HEK293 (cell line): Measurements from ENCODE around the gene DDX10.

Source experiments
- CTCF ChIA-PET: fragments of 350-600 bp; formaldehyde crosslinking; extraction: SDS; loops from one replicate; lab custom pipeline; 2021; ENCODE audit warnings: antibody characterized with exemption; lab: Yijun Ruan, JAX
- POLR2A ChIA-PET: fragments of 300-600 bp; formaldehyde crosslinking; extraction: SDS; loops from one replicate; lab custom pipeline; 2020; ENCODE audit warnings: antibody characterized with exemption, inconsistent platforms; lab: Yijun Ruan, JAX
- H3K27ac ChIP-seq: fragments of 200-500 bp; sonication (Bioruptor generic); 2 replicates; pipeline ENCODE4 v1.5.1; 2014; ENCODE audit warnings: low read depth, low read length, control low read depth, inconsistent platforms; ENCODE audit errors: extremely low read depth
- H3K36me3 ChIP-seq, 2 experiments: fragments of 200-500 bp in 1 of 2; sonication (Bioruptor generic) in 1 of 2; 1 replicate in 1 of 2; 2 replicates in 1 of 2; pipeline ENCODE4 v1.5.1; 2014 to 2017; ENCODE audit warnings: inconsistent platforms in 2 of 2, low read length in 2 of 2; ENCODE audit not compliant: control insufficient read depth in 2 of 2, insufficient read depth in 1 of 2
- H3K4me1 ChIP-seq: fragments of 200-500 bp; sonication (Bioruptor generic); 2 replicates; pipeline ENCODE4 v1.5.1; 2014; ENCODE audit warnings: mild to moderate bottlenecking, low read length, inconsistent platforms; ENCODE audit not compliant: control insufficient read depth, insufficient read depth
- H3K4me3 ChIP-seq: 2 replicates; pipeline ENCODE4 v1.5.1; 2011; ENCODE audit warnings: low read depth, mild to moderate bottlenecking, control low read depth, low read length, moderate library complexity
- H3K9me3 ChIP-seq: fragments of 200-500 bp; sonication (Bioruptor generic); 2 replicates; pipeline ENCODE4 v1.5.1; 2014; ENCODE audit warnings: low read depth, low read length, inconsistent platforms; ENCODE audit not compliant: control insufficient read depth, insufficient read depth
- FEZF1 ChIP-seq: fragments of 450-650 bp; formaldehyde crosslinking; IDR thresholded peaks from 2 replicates; pipeline ENCODE4 v1.5.1; 2016; ENCODE audit warnings: missing biosample characterization, missing genetic modification characterization
- GLIS2 ChIP-seq: fragments of 450-650 bp; formaldehyde crosslinking; IDR thresholded peaks from 2 replicates; pipeline ENCODE4 v1.5.1; 2016; ENCODE audit warnings: missing biosample characterization, missing genetic modification characterization
- WT1 ChIP-seq: fragments of 450-650 bp; formaldehyde crosslinking; IDR thresholded peaks from 2 replicates; pipeline ENCODE4 v1.5.1; 2016; ENCODE audit warnings: missing biosample characterization, missing genetic modification characterization
- YY2 ChIP-seq: fragments of 450-650 bp; formaldehyde crosslinking; IDR thresholded peaks from 2 replicates; pipeline ENCODE4 v1.5.1; 2016; ENCODE audit warnings: missing biosample characterization, missing genetic modification characterization
- ZFHX2 ChIP-seq: fragments of 450-650 bp; formaldehyde crosslinking; conservative IDR thresholded peaks from 2 replicates; pipeline ENCODE4 v1.5.1; 2016; ENCODE audit warnings: missing biosample characterization, missing genetic modification characterization
- ZNF239 ChIP-seq: fragments of 450-650 bp; formaldehyde crosslinking; IDR thresholded peaks from 2 replicates; pipeline ENCODE4 v1.5.1; 2016; ENCODE audit warnings: missing biosample characterization, missing genetic modification characterization
- ZNF274 ChIP-seq, 2 experiments: fragments of 200-500 bp in 1 of 2; fragments of 450-650 bp in 1 of 2; sonication (Bioruptor generic) in 1 of 2; formaldehyde crosslinking in 1 of 2; IDR thresholded peaks; 2 replicates each; pipeline versions ENCODE4 v1.5.1 to v1.6.1; 2014 to 2016; ENCODE audit warnings: borderline replicate concordance in 1 of 2, inconsistent platforms in 1 of 2, low read length in 1 of 2, missing biosample characterization in 1 of 2, missing genetic modification characterization in 1 of 2
- ZNF521 ChIP-seq: fragments of 450-650 bp; formaldehyde crosslinking; IDR thresholded peaks from 2 replicates; pipeline ENCODE4 v1.5.1; 2017; ENCODE audit warnings: missing biosample characterization, mild to moderate bottlenecking, missing genetic modification characterization
- ZNF560 ChIP-seq: fragments of 450-650 bp; formaldehyde crosslinking; IDR thresholded peaks from 2 replicates; pipeline ENCODE4 v1.5.1; 2017; ENCODE audit warnings: missing biosample characterization, missing genetic modification characterization, borderline replicate concordance
- ZNF571 ChIP-seq: fragments of 450-650 bp; formaldehyde crosslinking; IDR thresholded peaks from 2 replicates; pipeline ENCODE4 v1.5.0; 2017; ENCODE audit warnings: missing biosample characterization, missing genetic modification characterization
- TF ChIP-seq, protein P1 (sequence below): fragments of 450-650 bp; IDR thresholded peaks from 2 replicates; pipeline ENCODE4 v1.5.1; 2018; ENCODE audit warnings: missing biosample characterization, missing genetic modification characterization
- TF ChIP-seq, protein P2 (sequence below): fragments of 450-650 bp; formaldehyde crosslinking; IDR thresholded peaks from 2 replicates; pipeline ENCODE4 v1.5.1; 2016; ENCODE audit warnings: missing biosample characterization, missing genetic modification characterization
- TF ChIP-seq, protein P3 (sequence below): fragments of 450-650 bp; formaldehyde crosslinking; IDR thresholded peaks from 2 replicates; pipeline ENCODE4 v1.5.1; 2016; ENCODE audit warnings: missing biosample characterization, missing genetic modification characterization
- TF ChIP-seq, protein P4 (sequence below): fragments of 450-650 bp; formaldehyde crosslinking; IDR thresholded peaks from 2 replicates; pipeline ENCODE4 v1.5.1; 2016; ENCODE audit warnings: missing biosample characterization, missing genetic modification characterization
- TF ChIP-seq, protein P5 (sequence below): fragments of 450-650 bp; formaldehyde crosslinking; IDR thresholded peaks from 2 replicates; pipeline ENCODE4 v1.5.1; 2016; ENCODE audit warnings: missing biosample characterization, missing genetic modification characterization, low read depth

The DDX10 gene

DNA sequence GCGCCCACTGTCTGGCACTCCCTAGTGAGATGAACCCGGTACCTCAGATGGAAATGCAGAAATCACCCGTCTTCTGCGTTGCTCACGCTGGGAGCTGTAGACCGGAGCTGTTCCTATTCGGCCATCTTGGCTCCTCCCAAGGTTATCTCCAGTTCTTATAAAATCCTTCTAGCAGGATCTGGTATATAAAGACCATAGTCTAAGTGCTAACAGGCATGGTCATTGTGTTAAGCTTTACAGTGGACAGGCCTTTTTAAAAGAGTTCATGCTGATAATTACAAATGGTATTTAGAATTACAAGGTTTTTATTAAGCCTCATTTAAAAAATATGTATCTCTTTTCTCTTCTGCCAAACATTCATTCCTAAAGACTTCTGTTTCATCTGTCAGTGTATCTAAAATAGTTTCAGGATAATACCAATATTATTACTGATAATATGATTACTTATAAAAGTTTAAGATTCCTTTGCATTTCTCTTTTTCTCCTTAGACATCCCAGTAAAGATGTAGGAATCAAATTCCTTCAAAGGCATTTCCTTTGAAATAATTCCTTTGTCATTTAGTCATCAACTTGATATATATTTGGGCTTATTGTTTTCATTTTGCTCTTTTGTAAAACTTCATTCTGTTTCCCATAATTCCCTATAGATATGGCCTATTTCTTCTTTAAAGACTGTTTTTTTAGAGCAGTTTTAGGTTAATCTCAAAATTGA lies 20.7 kb downstream of the DDX10 start:
- ChIA-PET POLR2A (no interaction called here), CTCF (no interaction called here)
- Histone ChIP-seq H3K4me3 (no peak overlapping the region), H3K36me3 (peaks cover 0 to 44% of the 10 kb centered on the region in 2 experiments; a peak in 2 of 3 replicates), H3K4me1 (no peaks in the 10 kb centered on the region), H3K27ac (no peak overlapping the region), H3K9me3 (no peaks in the 10 kb centered on the region)
- no peak for TF ChIP-seq WT1
- no peak for TF ChIP-seq ZNF560
- no peak for TF ChIP-seq ZNF274 (IDR thresholded peaks at IDR 0.05; ENCODE audit: low read length)
- no peak for TF ChIP-seq ZNF274 (tag by site-specific recombination; IDR thresholded peaks at IDR 0.05; ENCODE audit: borderline replicate concordance)
- TF ChIP-seq, protein P1, sequence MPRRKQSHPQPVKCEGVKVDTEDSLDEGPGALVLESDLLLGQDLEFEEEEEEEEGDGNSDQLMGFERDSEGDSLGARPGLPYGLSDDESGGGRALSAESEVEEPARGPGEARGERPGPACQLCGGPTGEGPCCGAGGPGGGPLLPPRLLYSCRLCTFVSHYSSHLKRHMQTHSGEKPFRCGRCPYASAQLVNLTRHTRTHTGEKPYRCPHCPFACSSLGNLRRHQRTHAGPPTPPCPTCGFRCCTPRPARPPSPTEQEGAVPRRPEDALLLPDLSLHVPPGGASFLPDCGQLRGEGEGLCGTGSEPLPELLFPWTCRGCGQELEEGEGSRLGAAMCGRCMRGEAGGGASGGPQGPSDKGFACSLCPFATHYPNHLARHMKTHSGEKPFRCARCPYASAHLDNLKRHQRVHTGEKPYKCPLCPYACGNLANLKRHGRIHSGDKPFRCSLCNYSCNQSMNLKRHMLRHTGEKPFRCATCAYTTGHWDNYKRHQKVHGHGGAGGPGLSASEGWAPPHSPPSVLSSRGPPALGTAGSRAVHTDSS (tag by site-specific recombination) = no peak
- TF ChIP-seq, protein P2, sequence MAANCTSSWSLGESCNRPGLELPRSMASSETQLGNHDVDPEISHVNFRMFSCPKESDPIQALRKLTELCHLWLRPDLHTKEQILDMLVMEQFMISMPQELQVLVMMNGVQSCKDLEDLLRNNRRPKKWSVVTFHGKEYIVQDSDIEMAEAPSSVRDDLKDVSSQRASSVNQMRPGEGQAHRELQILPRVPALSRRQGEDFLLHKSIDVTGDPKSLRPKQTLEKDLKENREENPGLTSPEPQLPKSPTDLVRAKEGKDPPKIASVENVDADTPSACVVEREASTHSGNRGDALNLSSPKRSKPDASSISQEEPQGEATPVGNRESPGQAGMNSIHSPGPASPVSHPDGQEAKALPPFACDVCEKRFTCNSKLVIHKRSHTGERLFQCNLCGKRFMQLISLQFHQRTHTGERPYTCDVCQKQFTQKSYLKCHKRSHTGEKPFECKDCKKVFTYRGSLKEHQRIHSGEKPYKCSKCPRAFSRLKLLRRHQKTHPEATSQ = no peak
- TF ChIP-seq, protein P3, sequence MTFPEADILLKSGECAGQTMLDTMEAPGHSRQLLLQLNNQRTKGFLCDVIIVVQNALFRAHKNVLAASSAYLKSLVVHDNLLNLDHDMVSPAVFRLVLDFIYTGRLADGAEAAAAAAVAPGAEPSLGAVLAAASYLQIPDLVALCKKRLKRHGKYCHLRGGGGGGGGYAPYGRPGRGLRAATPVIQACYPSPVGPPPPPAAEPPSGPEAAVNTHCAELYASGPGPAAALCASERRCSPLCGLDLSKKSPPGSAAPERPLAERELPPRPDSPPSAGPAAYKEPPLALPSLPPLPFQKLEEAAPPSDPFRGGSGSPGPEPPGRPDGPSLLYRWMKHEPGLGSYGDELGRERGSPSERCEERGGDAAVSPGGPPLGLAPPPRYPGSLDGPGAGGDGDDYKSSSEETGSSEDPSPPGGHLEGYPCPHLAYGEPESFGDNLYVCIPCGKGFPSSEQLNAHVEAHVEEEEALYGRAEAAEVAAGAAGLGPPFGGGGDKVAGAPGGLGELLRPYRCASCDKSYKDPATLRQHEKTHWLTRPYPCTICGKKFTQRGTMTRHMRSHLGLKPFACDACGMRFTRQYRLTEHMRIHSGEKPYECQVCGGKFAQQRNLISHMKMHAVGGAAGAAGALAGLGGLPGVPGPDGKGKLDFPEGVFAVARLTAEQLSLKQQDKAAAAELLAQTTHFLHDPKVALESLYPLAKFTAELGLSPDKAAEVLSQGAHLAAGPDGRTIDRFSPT (tag by site-specific recombination) = no peak
- no peak for TF ChIP-seq GLIS2 (tag by site-specific recombination)
- TF ChIP-seq ZFHX2 = no peak
- TF ChIP-seq, protein P4, sequence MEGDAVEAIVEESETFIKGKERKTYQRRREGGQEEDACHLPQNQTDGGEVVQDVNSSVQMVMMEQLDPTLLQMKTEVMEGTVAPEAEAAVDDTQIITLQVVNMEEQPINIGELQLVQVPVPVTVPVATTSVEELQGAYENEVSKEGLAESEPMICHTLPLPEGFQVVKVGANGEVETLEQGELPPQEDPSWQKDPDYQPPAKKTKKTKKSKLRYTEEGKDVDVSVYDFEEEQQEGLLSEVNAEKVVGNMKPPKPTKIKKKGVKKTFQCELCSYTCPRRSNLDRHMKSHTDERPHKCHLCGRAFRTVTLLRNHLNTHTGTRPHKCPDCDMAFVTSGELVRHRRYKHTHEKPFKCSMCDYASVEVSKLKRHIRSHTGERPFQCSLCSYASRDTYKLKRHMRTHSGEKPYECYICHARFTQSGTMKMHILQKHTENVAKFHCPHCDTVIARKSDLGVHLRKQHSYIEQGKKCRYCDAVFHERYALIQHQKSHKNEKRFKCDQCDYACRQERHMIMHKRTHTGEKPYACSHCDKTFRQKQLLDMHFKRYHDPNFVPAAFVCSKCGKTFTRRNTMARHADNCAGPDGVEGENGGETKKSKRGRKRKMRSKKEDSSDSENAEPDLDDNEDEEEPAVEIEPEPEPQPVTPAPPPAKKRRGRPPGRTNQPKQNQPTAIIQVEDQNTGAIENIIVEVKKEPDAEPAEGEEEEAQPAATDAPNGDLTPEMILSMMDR (tag by site-specific recombination) = no peak
- TF ChIP-seq FEZF1 = no peak
- no peak for TF ChIP-seq ZNF521
- TF ChIP-seq ZNF571 (tag by site-specific recombination) = no peak
- no peak for TF ChIP-seq ZNF239 (tag by site-specific recombination)
- TF ChIP-seq YY2 (tag by site-specific recombination) = no peak

DNA sequence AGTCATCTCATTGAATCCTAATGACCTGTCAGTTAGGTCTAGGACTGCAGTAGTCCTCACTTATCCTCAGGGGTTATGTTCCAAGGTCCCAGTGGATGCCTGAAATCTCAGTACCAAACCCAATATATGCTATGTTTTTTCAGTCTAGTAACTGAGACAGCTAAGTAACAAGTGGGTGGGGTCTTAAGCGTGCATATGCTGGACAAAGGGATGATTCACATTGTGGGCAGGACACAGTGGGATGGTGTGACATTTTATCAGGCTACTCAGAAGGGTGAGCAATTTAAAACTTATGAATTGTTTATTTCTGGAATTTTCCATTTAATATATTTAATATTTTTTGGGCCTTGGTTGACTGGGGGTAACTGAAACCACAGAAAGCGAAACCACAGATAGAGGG lies 29.0 kb downstream of the DDX10 start:
- ChIA-PET POLR2A (no interaction called here), CTCF (no interaction called here)
- Histone ChIP-seq H3K4me3 (no peak overlapping the region), H3K27ac (no peak overlapping the region), H3K36me3 (peaks cover 0 to 58% of the 10 kb centered on the region in 2 experiments; a peak in 2 of 3 replicates), H3K4me1 (no peaks in the 10 kb centered on the region), H3K9me3 (no peaks in the 10 kb centered on the region)
- TF ChIP-seq, protein P5, sequence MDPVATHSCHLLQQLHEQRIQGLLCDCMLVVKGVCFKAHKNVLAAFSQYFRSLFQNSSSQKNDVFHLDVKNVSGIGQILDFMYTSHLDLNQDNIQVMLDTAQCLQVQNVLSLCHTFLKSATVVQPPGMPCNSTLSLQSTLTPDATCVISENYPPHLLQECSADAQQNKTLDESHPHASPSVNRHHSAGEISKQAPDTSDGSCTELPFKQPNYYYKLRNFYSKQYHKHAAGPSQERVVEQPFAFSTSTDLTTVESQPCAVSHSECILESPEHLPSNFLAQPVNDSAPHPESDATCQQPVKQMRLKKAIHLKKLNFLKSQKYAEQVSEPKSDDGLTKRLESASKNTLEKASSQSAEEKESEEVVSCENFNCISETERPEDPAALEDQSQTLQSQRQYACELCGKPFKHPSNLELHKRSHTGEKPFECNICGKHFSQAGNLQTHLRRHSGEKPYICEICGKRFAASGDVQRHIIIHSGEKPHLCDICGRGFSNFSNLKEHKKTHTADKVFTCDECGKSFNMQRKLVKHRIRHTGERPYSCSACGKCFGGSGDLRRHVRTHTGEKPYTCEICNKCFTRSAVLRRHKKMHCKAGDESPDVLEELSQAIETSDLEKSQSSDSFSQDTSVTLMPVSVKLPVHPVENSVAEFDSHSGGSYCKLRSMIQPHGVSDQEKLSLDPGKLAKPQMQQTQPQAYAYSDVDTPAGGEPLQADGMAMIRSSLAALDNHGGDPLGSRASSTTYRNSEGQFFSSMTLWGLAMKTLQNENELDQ (tag by site-specific recombination) = no peak
